GM21526 (cell line): ENCODE measurements around the gene SLC22A23.

ENCODE experiments used
- ATAC-seq: cut with Tn5 transposase; IDR thresholded peaks from one replicate; pipeline ENCODE4 v1.9.1; 2021; ENCODE audit warnings: moderate library complexity; ENCODE audit not compliant: unreplicated experiment, low FRiP score

SLC22A23 gene

GRCh38 chr6:3341467-3341866, 115.4 kb downstream of the SLC22A23 start:
- no peak for ATAC-seq

- ATAC-seq: no peak
Measured at GRCh38 chr6:3340894-3341293, 116.0 kb downstream of the SLC22A23 start.

- ATAC-seq: no peak
Measured at GRCh38 chr6:3340358-3340802, 116.5 kb downstream of the SLC22A23 start.

- no peak for ATAC-seq
Measured at GRCh38 chr6:3339811-3340210, 117.0 kb downstream of the SLC22A23 start.

GRCh38 chr6:3337521-3338350, 119.1 kb downstream of the SLC22A23 start:
- no peak for ATAC-seq

- ATAC-seq: no peak
Measured at GRCh38 chr6:3336859-3337515, 119.9 kb downstream of the SLC22A23 start.

- ATAC-seq: no peak
Measured at GRCh38 chr6:3336066-3336786, 120.6 kb downstream of the SLC22A23 start.

- ATAC-seq: no peak
Measured at GRCh38 chr6:3335169-3335568, 121.7 kb downstream of the SLC22A23 start.

- ATAC-seq: no peak
Measured at GRCh38 chr6:3334555-3334954, 122.3 kb downstream of the SLC22A23 start.

GRCh38 chr6:3333263-3333662, 123.6 kb downstream of the SLC22A23 start:
- no peak for ATAC-seq

GRCh38 chr6:3331971-3332370, 124.9 kb downstream of the SLC22A23 start:
- no peak for ATAC-seq

GRCh38 chr6:3331494-3331893, 125.4 kb downstream of the SLC22A23 start:
- no peak for ATAC-seq

- ATAC-seq: no peak
Measured at GRCh38 chr6:3330199-3330598, 126.7 kb downstream of the SLC22A23 start.

GRCh38 chr6:3329393-3330051, 127.3 kb downstream of the SLC22A23 start:
- no peak for ATAC-seq

GRCh38 chr6:3328796-3329195, 128.1 kb downstream of the SLC22A23 start:
- ATAC-seq: no peak

GRCh38 chr6:3328145-3328544, 128.7 kb downstream of the SLC22A23 start:
- ATAC-seq: no peak

GRCh38 chr6:3327403-3327802, 129.4 kb downstream of the SLC22A23 start:
- no peak for ATAC-seq

GRCh38 chr6:3326981-3327380, 129.9 kb downstream of the SLC22A23 start:
- ATAC-seq: no peak

GRCh38 chr6:3326184-3326971, 130.5 kb downstream of the SLC22A23 start:
- ATAC-seq: no peak

- no peak for ATAC-seq
Measured at GRCh38 chr6:3325210-3325609, 131.6 kb downstream of the SLC22A23 start.
